Peyer's patch (tissue), 4 donors: Measurements from ENCODE around the gene PSTPIP2. TPM values are rescaled to one million over a fixed set of nuclear protein-coding genes. Genes with fewer than 3 reads are reported as not detected.

Source experiments
- DNase-seq, 3 donors: peaks; one replicate each; pipeline ENCODE4 v3.0.0-alpha.2; 2017 to 2019
- H3K27ac ChIP-seq, 4 donors: fragments of 200-600 bp; sonication (generic); one replicate each; pipeline ENCODE4 v1.5.1; 2016 to 2019
- H3K27me3 ChIP-seq, 2 donors: fragments of 200-600 bp; sonication (generic); one replicate each; pipeline ENCODE4 v1.5.1; 2019
- H3K36me3 ChIP-seq, 3 donors: fragments of 200-600 bp; sonication (generic); one replicate each; pipeline ENCODE4 v1.5.1; 2016 to 2019
- H3K4me1 ChIP-seq, 4 donors: fragments of 200-600 bp; sonication (generic); one replicate each; pipeline ENCODE4 v1.5.1; 2016 to 2019
- H3K4me3 ChIP-seq, 4 donors: fragments of 200-600 bp; sonication (generic); 1 replicate in 3 of 4; 2 replicates in 1 of 4; pipeline ENCODE4 v1.5.1; 2016 to 2019; ENCODE audit warnings: mild to moderate bottlenecking in 1 of 4
- H3K9me3 ChIP-seq, 4 donors: fragments of 200-600 bp; sonication (generic); one replicate each; pipeline ENCODE4 v1.5.1; 2016 to 2019; ENCODE audit warnings: mild to moderate bottlenecking in 1 of 4
- CTCF ChIP-seq, 6 experiments: fragments of 450-650 bp in 4 of 6; fragments of 200-600 bp in 2 of 6; sonication (generic) in 1 of 6; IDR thresholded peaks; one replicate each; pipeline ENCODE4 v1.5.1; 2017 to 2019; ENCODE audit warnings: antibody characterized with exemption in 6 of 6, mild to moderate bottlenecking in 3 of 6, moderate library complexity in 1 of 6
- POLR2A ChIP-seq, 2 donors: fragments of 450-650 bp; IDR thresholded peaks; one replicate each; pipeline ENCODE4 v1.5.1; 2017; ENCODE audit warnings: antibody characterized with exemption in 2 of 2, mild to moderate bottlenecking in 2 of 2, moderate library complexity in 2 of 2
- total RNA-seq, 4 donors: library from RNA; depleted of rRNA; stranded (reverse); fragments of >200 nt; gene quantifications; one replicate each; pipeline ENCODE4 v1.1.0, GENCODE V29; 2016

Gene PSTPIP2
- total RNA-seq, result 10 to 100 TPM in 1 of 4 donors, 1 to 10 TPM in 3; 3.5 to 17.3 (median 7.3) TPM

- Histone ChIP-seq H3K4me3 (peak within 1 kb of the TSS; percentile 52 to 88 (median 64)), H3K4me1 (peaks cover 0 to 23% (median 2%) of the 10 kb centered on the region in 4 donors), H3K36me3 (no peaks in the 10 kb centered on the region), H3K27ac (peak within 1 kb of the TSS in 3 of 4 donors; percentile 6 to 42 (median 18)), H3K9me3 (no peaks in the 10 kb centered on the region), H3K27me3 (no peaks in the 10 kb centered on the region)
- TF ChIP-seq POLR2A (IDR thresholded peaks at IDR 0.05), result peak in 1 of 2 donors; percentile 16
- TF ChIP-seq CTCF (IDR thresholded peaks at IDR 0.05), result no peak
- peak; percentile 43 to 83 (median 80) for DNase-seq
Measured at GRCh38 chr18:46071653-46072375, at the start of gene PSTPIP2. TSS of gene PSTPIP2 (minus strand) at chr18:46072260. CDS start at chr18:46072188, 72 bp downstream.

- H3K4me3 ChIP-seq, result no peak overlapping the region
- H3K4me1 ChIP-seq, result no peaks in the 10 kb centered on the region
- H3K9me3 ChIP-seq, result no peaks in the 10 kb centered on the region
- no peak for DNase-seq
- H3K36me3 ChIP-seq, result peaks cover 0 to 24% (median 0%) of the 10 kb centered on the region in 3 donors
- no peak overlapping the region for H3K27ac ChIP-seq
- no peaks in the 10 kb centered on the region for H3K27me3 ChIP-seq
- TF ChIP-seq CTCF (IDR thresholded peaks at IDR 0.05) (no peak), POLR2A (IDR thresholded peaks at IDR 0.05) (no peak)
Measured at GRCh38 chr18:46113751-46114150, 41.7 kb upstream of the PSTPIP2 start.

GRCh38 chr18:46110406-46110805 is 38.3 kb upstream of the PSTPIP2 start:
- Histone ChIP-seq H3K4me1 (peaks cover 0 to 4% (median 0%) of the 10 kb centered on the region in 4 donors), H3K27ac (no peak overlapping the region), H3K9me3 (no peaks in the 10 kb centered on the region), H3K4me3 (no peak overlapping the region), H3K27me3 (no peaks in the 10 kb centered on the region), H3K36me3 (peaks cover 0 to 24% (median 0%) of the 10 kb centered on the region in 3 donors)
- DNase-seq, result no peak
- no peak for TF ChIP-seq CTCF (IDR thresholded peaks at IDR 0.05)
- TF ChIP-seq POLR2A (IDR thresholded peaks at IDR 0.05), result no peak

GRCh38 chr18:46109386-46109785 is 37.3 kb upstream of the PSTPIP2 start:
- no peak for TF ChIP-seq CTCF (IDR thresholded peaks at IDR 0.05)
- no peak for TF ChIP-seq POLR2A (IDR thresholded peaks at IDR 0.05)
- Histone ChIP-seq H3K27ac (no peak overlapping the region), H3K36me3 (peaks cover 0 to 16% (median 0%) of the 10 kb centered on the region in 3 donors), H3K27me3 (no peaks in the 10 kb centered on the region), H3K9me3 (no peaks in the 10 kb centered on the region), H3K4me1 (peaks cover 0 to 9% (median 3%) of the 10 kb centered on the region in 4 donors), H3K4me3 (no peak overlapping the region)
- DNase-seq, result no peak

GRCh38 chr18:46104128-46104911 is 32.3 kb upstream of the PSTPIP2 start, which contains the start of gene HAUS1:
TSS of gene HAUS1 (plus strand) at chr18:46104385. CDS start at chr18:46104412, 27 bp downstream.
- H3K9me3 ChIP-seq, result no peaks in the 10 kb centered on the region

More at GRCh38 chr18:46104128-46104911, 32.3 kb upstream of the PSTPIP2 start, which contains the start of gene HAUS1:
- peaks cover 0 to 9% (median 3%) of the 10 kb centered on the region in 4 donors for H3K4me1 ChIP-seq
- DNase-seq, result peak; percentile 89 to 96 (median 95)
- H3K36me3 ChIP-seq, result peaks cover 0 to 4% (median 0%) of the 10 kb centered on the region in 3 donors
- peak; percentile 46 to 58 for TF ChIP-seq POLR2A (IDR thresholded peaks at IDR 0.05)
- peak in 1 of 6 experiments; percentile 15 for TF ChIP-seq CTCF (IDR thresholded peaks at IDR 0.05)
- peak within 1 kb of the TSS; percentile 76 to 81 (median 78) for H3K4me3 ChIP-seq
- no peaks in the 10 kb centered on the region for H3K27me3 ChIP-seq
- peak within 1 kb of the TSS; percentile 72 to 87 (median 78) for H3K27ac ChIP-seq
